GM21529 (cell line): ENCODE measurements around the gene EPOP.

Source experiments
- ATAC-seq: cut with Tn5 transposase; IDR thresholded peaks from one replicate; pipeline ENCODE4 v1.9.1; 2021; ENCODE audit not compliant: unreplicated experiment

EPOP gene

DNA sequence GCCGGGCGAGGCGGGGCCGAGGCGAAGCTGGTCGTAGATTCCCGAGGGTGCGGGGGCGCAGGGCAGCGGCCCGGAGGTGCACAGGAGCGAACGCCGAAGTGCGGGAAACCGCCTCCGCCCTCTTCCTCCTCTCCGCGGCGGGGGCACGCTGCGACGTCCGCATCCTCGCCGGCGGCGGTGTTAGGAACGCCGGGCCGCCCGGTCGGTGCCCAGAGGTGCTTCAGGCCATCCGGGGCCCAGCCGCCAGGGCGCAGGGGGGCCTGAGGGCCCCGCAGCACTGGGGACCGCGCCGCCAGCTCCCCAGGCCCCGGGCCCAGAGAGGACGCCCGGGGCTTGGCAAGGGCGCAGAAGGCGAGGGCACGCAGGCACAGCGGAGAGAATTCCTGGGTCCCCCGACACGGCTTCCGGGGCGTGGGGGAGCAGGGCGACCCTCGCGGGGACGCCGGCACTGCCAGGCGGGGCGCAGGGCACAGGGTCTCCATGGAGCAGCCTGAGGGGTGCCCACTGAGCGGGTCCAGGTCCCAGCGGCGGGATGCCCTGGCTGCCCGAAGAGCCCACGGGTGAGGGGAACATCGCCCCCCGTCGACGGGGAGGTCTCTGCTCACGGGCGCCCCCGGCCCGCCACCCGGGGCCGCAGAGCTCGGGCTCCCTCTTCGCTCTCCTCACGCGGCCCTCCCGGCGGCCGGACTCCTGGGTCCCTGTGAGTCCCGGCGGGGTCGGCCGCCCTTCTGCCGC lies 576 bp downstream of the EPOP start:
- peak; percentile 18 for ATAC-seq

DNA sequence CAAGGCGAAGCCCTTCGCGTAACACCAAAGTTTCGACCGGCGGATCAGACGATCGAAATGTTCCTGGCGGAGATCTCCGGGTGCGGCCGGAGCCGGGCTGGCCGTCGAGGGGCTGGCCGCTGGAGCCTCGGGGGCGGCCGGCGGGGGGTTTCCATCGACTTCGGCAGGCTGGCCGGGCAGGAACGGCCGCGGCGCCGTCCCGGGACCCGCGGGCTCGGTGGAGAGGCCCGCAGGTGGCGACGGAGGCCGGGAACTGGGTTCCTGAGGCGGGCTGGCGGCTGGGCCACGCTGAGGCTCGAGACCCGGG lies 1.1 kb downstream of the EPOP start:
- ATAC-seq, result no peak

DNA sequence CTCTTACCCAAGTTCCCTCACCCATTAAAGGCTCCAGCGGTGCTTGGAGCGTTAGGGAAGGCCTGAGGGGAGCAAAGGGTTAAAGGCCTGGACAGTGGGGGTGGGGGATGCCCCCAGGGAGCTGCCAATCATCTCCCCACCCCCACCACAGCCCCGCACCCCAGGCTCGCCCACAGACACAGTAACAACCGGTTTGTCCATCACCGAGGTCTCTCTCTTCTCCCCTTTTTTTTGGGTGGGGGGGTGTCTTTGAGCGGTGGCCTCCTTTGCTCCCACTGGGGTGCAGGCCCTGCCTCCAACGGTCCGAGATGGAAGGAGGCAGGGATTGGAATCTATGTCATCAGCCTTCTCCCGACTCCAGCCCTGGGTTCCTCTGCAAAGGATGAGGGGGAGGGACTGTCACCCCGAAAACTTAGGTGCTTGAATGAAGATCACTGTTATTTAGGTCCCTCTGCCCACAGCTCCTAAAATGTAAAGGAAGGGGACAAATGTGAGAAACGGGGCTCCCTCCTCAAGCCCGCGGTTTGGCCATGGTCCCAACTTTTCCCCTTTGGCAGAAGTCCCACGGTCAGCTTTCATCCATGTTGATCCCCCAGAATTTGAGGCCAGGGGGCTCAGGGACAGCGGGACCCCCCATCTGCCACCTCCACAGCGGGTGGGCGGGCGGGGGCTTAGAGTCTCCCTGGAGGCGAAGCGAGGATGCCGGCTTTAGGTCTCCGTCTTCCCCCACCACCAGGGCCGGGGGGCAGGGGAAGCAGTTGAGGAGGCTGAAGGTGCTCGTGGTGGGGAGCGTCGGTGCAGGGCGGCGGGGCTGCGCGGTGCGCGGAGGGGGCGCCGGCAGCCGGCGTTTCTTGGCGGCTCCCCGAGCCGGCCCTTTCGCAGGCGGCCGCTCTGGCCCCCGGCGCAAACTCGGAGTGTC lies 1.7 kb downstream of the EPOP start:
- ATAC-seq, result no peak

DNA sequence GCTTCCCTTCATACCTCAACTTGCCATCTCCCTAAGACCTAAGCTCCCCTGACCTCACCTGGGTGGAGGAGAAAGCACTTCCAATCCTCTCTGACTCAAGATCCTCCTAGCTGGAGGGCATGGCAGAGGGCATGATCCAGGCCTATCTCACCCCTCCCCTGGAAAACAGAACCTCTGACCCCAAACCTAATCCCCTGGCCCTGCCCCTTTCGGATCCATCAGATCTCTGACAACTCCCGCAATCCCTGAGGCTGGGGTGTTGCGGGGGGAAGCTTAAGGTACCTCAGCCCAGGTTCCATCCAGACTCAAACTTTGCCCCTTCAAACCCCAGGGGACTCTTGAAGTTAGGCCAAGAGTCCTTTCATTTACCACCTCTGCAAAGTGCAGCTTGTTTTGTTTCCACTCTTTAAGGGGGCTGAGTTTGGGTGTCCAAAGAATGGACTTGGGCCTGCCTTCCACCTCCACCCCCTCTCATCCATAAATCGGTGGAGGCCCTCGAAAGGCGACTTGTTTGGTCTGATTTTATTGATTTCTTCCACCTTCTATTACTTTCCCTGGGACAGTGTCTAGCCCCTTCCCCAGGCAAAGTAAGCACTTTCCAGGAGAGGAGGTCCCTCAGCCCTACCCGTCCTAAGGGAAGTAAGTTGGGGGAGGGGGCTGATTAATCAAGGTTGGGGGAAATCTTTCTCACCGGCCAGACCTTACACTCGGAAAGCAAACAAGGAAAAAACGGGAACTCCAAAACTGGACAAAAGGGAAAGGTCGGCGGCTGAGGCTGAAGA lies 2.6 kb downstream of the EPOP start:
- no peak for ATAC-seq

DNA sequence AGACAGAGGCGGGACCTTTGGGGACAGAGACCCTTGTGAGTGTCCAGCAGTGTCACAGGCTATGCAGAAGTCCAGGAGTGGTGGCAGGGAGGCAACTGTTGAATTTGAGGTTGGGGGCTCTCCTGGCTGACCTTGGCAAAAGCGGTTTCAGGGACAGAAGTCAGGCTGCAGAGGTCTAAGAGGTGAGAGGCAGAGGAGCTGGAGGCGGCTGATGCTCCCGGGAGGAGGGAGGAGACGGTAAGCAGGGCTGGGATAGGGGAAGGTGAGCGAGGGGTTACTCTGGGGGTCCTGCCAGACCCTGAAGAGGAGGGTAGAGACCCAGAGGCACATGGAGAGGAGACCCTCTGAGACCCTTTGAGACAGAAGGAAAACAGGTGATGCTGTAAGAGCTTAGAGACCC lies 5.2 kb downstream of the EPOP start:
- ATAC-seq, result no peak

DNA sequence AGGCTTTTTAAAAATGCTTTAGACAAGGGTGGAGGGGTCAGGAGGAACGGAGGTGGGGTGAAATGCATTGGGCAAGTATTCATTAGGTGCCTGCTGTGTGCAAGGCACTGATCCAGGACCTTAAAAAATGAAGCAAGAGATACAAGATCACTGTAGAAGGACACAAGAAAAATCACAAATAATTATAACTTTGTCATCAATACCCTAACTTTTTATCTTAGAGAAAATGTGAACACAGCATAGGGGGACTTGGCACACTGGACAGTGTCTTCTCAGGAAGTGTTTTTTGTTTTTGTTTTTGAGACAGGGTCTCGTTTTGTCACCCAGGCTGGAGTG lies 7.0 kb downstream of the EPOP start:
- ATAC-seq, result no peak

DNA sequence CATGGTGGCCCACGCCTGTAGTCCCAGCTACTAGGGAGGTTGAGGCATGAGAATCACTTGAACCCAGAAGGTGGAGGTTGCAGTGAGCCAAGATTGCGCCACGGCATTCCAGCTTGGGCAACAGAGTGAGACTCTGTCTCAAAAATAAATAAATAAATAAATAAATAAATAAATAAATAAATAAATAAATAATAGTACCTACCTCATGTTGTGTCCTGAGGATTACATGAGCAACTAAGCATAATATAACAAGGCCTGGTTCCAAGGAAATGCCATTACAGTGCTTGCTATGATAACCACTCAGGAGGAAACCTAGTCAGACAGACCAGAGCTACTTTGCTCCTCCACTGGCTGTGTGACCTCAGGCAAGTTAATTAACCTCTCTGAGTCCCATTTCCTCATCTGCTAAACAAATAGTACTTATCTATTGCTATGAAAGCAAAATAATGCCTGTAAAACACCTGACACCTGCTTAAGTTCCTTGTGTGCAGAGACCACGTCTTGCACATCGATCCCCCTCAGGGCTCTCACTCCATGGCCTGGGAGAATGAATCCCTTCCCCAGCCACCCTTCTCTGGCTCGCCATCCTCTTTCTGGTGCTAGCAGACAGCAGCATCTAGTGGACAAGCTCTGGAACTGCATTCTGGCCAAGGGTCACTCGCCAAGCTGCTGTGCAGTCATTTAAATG lies 7.5 kb downstream of the EPOP start:
- no peak for ATAC-seq

DNA sequence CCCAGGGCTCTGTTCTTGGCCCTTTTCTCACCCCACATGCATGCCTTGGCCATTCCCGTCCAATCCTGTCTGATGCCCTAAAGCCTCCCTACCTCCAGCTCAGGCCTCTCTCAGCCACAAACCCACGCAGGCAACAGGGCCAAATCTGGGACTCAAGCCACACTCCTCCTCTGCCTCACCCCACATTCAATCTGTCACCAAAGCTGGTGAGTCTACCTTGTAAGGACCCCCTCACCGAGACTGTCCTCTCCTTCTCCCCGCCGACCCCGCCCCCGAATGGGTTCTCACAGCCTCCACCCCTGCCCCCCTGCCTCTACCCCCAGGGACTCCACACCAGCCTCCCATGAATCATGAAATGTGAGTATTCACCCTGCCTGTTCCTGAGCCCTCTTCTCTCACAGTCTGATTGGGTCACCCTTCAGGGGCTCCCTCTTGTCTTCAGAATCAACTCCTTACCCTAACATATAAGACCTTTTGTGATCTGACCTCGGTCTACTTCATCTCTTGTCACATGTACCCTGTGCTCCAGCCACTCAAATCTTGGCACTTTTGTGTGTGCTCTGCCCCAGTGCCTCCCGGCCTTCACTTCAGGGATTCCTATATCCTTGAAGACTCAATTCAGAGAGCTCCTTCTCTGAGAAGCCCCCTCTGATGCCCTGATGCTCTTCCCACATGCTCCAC lies 10.7 kb downstream of the EPOP start:
- no peak for ATAC-seq

DNA sequence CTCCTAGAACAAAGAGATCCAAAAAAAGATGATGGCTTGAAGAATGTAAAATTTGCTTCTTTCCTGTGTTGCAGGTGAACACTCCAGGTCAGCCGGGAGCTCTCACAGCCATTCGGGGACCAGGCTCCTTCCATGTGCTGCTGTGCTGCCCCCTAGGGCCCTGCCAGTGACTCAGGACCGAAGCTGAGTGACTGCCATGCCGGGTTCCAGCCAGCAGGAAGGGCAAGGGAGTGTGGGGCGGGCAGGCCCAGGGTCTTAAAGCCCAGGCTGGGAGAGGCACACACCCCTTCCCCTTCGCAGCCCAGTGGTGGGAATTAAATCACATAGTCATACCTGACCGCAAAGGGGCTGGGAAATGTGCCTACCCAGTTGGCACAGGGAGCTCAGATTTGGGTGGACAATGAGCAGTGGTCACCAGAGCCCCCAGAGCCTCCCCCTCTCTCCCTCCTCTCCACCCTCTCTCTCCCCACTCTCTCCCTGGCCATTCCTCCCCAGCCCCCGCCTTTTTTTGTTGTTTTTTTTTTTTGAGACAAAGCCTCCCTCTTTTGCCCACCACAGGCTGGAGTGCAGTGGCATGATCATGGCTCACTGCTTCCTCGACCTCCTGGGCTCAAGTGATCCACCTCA lies 11.5 kb downstream of the EPOP start:
- ATAC-seq, result no peak

DNA sequence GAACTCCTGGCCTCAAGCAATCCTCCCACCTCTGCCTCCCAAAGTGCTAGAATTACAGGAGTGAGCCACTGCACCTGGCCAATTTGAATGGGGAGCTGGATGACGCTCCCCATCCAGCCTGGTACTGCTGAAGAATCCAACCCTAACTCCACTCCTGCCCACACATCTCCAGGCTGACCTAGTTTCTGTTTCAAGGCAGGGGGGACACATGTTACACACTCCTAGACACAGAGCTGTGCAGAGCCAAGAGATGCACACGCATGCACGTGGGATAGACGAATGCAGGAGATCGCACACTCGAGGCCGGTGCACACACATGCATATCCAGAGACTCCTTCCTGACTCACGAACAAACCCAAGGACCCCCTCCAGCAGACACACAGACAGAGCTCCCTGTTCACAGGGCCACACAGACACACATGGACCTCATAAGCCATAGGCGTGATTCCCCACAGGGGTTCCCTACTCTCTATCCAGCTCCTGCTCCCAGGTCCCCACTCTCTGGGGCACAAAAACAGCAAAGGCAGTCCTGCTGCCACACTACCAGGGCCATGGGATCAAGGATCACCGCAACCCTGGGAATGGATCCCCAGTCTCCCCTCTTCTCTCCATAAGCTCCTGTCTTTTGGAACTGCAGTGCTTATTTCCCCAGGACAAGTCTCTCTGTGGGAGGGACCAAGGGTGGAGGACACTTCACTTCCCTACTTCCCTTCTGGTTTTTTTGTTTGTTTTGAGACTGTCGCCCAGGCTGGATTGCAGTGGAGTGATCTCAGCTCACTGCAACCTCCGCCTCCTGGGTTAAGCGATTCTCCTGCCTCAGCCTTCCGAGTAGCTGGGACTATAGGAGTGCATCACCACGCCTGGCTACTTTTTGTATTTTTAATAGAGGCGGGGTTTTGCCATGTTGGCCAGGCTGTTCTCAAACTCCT lies 14.4 kb downstream of the EPOP start:
- ATAC-seq, result no peak

DNA sequence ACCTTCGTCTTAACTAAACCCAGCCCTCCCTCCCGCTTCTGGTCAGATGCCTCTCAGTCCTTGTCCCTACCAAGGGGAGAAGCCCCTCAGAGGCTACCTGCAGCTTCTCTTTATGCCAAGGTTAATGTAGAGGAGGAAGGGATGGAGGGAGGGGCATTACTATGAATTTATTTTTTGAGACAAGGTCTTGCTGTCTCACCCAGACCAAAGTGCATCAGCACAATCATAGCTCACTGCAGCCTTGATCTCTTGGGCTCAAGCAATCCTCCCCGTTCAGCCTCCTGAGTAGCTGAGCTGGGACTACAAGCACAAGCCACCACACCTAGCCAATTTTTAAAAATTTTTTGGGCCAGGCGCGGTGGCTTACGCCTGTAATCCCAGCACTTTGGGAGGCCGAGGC lies 15.3 kb downstream of the EPOP start:
- ATAC-seq, result no peak

DNA sequence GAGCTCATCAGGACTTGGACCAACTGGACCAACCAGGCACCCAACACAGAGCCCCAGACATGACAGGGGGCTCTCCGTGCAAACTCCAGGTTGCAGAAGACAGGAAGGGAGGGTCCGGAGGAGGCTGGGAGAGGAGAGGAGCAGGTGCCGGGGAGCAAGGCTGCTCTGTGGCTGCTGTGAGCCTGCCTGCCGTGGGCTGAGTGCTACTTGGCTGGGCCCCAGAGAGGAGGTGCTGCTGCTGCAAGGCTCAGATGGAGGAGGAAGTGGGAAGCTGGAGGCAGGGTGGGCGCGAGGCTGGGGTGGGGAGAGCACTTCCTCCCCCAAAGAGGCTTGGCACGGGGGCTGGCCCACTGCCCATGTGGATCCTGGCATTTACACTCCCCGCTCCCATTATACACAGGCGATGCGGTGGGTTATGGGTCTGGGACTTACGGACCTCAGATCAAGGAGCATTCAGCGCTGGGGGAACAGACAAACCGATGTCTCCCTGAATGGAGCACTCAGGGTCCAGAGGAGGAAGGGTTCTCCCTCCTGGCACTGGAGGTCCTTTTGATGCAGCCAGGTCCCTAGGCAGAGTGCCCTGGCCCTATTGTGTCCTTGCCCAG lies 15.9 kb downstream of the EPOP start:
- no peak for ATAC-seq

DNA sequence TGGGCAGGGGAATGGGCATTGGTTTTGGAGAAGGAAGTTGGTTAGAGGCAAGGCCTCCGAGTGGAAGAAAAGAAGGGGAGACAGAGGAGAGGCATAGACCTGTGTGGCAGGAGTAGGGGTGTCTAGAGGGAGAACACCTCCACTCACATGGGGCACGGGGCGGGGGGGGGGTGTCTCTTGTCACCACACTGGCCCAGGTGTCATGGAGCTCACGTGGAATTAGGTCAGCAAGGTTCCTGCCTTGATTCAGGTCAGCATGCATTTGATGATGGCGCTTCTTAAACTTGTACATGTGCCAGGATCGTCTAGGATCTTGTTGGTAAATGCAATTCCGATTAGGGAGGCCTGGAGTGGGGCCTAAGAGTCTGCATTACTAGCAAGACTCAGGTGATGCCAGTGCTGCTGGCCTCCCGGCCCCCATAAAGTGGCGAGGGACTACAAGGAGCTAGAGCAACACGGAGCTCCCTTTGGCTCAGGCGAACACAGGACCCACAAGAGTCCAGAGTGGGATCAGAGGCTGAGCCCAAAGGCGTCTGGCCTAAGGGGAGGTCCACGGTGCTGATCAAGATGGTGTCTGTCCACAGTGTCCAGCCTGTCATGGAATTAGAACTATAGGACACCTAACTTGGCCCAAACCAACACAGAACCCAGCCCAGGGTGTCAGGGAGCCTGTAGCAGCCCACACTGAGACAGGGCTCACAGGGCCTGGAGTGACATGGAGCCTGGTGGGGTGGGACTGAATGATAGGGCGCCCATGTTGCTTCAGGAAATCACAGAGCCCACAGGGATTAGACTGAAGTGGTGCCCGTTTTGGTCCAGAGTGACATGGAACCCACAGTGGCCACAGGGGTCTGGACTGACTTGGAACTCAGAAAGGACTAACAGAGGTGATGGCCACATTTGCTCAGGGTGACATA lies 16.7 kb downstream of the EPOP start:
- ATAC-seq, result no peak

DNA sequence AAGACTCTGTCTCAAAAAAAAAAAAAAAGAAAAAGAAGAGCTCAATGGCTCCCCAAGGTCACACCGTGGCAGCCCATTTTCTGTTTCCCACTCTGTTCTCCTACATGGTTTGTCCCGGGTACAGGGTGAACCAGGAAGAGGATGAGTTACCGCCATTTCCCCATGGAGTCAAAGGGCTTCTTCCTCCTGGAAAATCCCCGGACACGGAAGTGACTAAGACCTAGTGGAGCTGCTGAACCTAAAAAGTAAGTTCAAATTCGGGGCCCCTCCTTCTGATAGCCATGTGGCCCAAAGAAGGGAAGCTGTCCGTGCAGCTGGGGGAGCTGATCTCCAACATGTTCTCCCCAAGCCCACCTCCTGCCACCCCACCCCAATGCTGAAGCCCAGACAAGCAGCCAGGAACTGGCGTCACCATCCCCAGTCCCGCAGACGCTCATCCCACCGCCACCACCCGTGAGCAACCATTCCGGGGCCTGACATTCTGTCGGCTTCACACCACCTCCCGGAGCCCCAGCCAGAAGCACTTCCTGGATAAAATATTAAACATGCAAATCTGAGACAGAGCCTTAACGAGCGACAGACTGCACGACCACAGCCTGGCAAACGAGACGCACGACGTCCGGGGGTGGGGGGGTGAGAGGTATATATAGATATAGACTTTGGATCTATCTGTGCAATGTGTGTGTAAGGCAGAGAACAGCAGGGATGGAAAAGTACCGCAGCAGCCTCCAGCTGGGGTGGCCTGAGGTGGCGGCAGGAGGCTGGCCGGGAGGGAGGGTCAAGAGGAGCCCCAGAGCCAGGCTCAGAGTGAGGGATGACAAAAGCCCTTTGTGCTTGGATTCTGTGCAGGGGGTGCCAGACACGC lies 17.6 kb downstream of the EPOP start:
- no peak for ATAC-seq

DNA sequence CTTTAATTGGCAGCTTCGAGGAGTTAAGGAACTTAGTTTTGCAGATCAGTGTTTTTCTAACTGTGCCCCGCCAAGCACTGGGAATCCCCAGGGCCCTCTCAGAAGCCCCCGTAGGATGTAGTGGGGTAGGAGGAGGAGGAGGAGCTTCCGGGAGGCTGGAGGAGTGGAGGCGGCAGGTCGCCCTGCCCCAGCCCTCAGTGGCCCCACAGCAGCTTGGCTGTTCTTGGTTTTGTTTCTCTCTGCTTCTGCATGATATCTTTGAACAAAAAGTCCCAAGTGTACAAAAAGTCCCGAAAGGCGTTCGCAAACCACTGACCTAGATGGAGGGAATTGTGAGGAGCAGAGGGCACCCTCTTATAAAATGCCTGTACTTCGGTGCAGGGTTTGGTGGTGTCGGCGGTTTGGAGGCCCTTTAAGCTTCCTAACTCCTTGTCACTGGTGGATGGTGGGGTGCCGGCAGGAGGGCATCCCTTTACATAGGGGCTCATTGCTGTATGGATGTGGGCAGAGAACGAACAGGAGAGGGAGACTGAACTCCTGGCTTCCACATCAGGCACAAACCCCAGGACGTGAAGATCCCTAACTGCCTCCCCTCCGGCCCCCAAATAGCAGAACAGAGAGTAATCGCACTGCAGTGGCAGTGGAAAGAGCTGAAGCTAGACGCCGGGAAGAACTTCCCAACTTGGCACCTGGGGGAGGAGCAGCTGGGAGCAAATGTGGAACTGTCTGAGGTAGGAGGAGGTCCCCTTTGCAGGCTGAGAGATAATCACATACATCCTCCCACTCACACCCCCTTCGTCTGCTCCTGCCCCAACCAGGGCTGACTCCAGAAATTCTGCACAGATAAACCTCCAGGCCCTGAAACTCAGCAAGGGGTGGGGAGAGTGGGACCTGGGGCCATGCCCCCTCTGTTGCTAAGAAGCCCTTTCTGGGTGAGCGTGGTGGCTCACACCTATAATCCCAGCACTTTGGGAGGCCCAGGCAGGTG lies 20.1 kb downstream of the EPOP start:
- ATAC-seq, result peak; percentile 59

DNA sequence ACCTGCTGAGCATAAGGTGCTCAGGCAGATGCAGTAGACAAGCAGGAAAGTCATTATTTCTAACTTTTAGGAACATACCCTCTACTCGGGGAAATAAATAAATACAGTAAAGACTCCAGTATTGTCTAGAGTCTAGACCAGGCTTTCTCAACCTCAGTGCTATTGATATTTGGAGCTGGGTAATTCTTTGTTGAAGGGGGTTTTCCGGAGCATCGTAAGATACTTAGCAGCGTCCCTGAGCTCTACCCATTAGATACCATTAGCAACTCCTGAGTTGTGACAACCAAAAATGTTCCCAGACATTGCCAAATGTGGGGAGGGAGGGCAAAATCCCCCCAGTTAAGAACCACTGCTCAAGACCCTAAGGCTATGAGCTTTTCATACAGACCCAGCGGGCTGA lies 21.1 kb downstream of the EPOP start:
- ATAC-seq, result no peak
